WERI-Rb-1 (cell line): ENCODE data around the gene ME3.

Source experiments
- DNase-seq: peaks from one replicate; pipeline ENCODE4 v3.0.0-alpha.2; 2020
- H3K27ac ChIP-seq: fragments of 250-450 bp; sonication (Bioruptor Pico); 2 replicates; pipeline ENCODE4 v1.5.1; 2020; ENCODE audit warnings: mild to moderate bottlenecking, moderate library complexity
- H3K27me3 ChIP-seq: fragments of 250-450 bp; sonication (Bioruptor Pico); 2 replicates; pipeline ENCODE4 v1.5.1; 2021; ENCODE audit warnings: mild to moderate bottlenecking, low read depth, moderate library complexity; ENCODE audit not compliant: insufficient read depth, severe bottlenecking
- H3K36me3 ChIP-seq: fragments of 250-450 bp; sonication (Bioruptor Pico); 2 replicates; pipeline ENCODE4 v1.5.1; 2020; ENCODE audit warnings: mild to moderate bottlenecking, moderate library complexity
- H3K4me3 ChIP-seq: 2 replicates; pipeline ENCODE4 v1.5.1; 2011; ENCODE audit warnings: low read depth, mild to moderate bottlenecking, control low read depth, low read length
- H3K9me3 ChIP-seq: fragments of 250-450 bp; sonication (Bioruptor Pico); 2 replicates; pipeline ENCODE4 v1.5.1; 2021; ENCODE audit warnings: mild to moderate bottlenecking, moderate library complexity; ENCODE audit not compliant: severe bottlenecking
- CTCF ChIP-seq: IDR thresholded peaks from 2 replicates; pipeline ENCODE4 v1.5.1; 2011; ENCODE audit warnings: low read depth, mild to moderate bottlenecking, control low read depth, inconsistent platforms, low read length

The ME3 gene

DNA sequence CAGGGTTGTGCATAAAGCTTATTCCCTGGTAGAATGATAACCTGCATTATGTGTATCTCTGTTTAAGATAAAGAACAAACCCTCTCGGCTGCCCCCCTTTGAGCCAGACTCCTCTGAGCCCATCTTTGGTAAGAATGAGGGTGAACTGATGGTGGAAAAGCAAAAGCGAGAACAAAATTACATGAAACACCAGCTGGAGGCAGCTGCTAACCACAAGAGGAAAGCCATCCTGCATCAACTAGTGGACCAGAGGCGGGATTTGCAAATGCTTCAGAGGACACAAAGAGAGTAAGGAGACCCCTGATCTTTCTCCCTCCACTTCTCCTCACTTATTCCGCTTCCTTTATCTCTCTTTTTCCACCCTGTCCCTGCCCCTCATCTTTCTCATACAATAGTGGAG, 257.4 kb downstream of the ME3 start:
- no peaks in the 10 kb centered on the region for H3K9me3 ChIP-seq
- H3K27me3 ChIP-seq: no peaks in the 10 kb centered on the region
- TF ChIP-seq CTCF: no peak
- no peak for DNase-seq
- H3K36me3 ChIP-seq: no peaks in the 10 kb centered on the region
- H3K27ac ChIP-seq: no peak overlapping the region
- H3K4me3 ChIP-seq: no peak overlapping the region

- Histone ChIP-seq H3K4me3 (no peak overlapping the region), H3K27ac (no peak overlapping the region), H3K9me3 (no peaks in the 10 kb centered on the region), H3K36me3 (no peaks in the 10 kb centered on the region), H3K27me3 (no peaks in the 10 kb centered on the region)
- TF ChIP-seq CTCF: no peak
- no peak for DNase-seq
These were observed 258.4 kb downstream of the ME3 start for GRCh38 chr11:86414032-86414431.

DNA sequence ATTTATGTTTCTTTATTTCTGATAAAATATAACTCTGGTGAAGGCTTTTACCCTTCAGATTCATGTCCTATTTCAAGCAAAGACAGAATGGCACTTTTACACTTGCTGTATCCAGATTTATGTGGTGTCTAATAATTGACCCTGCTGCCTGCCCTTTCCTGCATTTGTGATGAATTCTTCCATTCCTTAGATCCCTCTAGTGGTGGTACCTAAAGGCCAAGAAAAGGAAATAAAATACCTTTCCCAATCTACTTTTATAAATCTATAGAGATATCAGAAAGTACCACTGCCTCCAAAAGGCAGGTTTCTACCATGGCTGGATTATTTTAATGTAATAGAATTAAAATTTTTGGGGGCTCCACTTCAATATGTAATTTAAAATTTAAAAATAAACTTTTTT, 263.6 kb downstream of the ME3 start:
- no peak for TF ChIP-seq CTCF
- DNase-seq: no peak
- H3K27ac ChIP-seq: no peak overlapping the region

DNA sequence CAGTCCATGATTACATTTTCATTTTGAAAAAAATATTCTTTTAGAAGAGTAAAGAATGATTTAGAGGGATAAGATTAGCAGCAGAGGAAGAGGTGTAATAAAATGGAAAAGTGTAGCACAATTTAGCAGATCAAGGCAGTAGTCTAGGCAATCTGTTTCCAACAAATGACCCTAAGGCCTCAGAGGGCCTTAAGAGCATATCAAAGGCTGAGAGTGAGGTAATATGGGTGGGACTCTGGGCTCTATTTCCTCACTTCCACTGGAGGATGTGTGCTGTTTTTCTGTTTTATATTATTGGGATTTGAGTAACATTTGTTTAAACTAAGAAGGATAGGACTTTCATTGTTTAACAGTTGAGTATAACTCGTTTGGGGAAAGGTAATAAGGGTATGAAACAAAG, 269.0 kb downstream of the ME3 start:
- Histone ChIP-seq H3K27ac (no peak overlapping the region), H3K9me3 (no peaks in the 10 kb centered on the region), H3K4me3 (no peak overlapping the region), H3K36me3 (no peaks in the 10 kb centered on the region; the same call in 1 of the 2 replicates), H3K27me3 (no peaks in the 10 kb centered on the region)
- DNase-seq: no peak
- TF ChIP-seq CTCF: no peak

More for the DNA sequence above, 263.6 kb downstream of the ME3 start:
- Histone ChIP-seq H3K36me3 (no peaks in the 10 kb centered on the region; the same call in 1 of the 2 replicates), H3K27me3 (no peaks in the 10 kb centered on the region), H3K9me3 (no peaks in the 10 kb centered on the region), H3K4me3 (no peak overlapping the region)

DNA sequence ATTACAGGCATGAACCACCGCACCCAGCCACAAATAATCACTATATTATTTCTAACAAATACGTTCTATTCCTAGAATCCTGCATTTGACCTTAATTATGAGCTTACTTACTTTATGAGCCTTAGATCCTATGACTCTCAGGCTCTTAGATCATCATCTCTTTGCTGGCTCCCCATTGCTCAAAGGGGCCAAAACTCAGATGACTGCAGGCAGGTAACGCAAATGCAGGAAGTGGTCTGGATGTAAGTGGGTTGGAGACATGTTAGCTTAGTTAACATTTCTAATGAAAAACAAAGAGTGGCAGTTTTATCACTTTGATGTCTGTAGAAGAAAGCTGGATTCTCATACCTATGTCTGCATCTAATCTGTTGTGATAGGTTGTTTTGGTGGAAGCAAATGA, 274.3 kb downstream of the ME3 start:
- no peak for DNase-seq
- H3K27ac ChIP-seq: no peak overlapping the region
- no peak for TF ChIP-seq CTCF
- H3K27me3 ChIP-seq: no peaks in the 10 kb centered on the region
- H3K36me3 ChIP-seq: no peaks in the 10 kb centered on the region
- no peak overlapping the region for H3K4me3 ChIP-seq
- H3K9me3 ChIP-seq: no peaks in the 10 kb centered on the region

DNA sequence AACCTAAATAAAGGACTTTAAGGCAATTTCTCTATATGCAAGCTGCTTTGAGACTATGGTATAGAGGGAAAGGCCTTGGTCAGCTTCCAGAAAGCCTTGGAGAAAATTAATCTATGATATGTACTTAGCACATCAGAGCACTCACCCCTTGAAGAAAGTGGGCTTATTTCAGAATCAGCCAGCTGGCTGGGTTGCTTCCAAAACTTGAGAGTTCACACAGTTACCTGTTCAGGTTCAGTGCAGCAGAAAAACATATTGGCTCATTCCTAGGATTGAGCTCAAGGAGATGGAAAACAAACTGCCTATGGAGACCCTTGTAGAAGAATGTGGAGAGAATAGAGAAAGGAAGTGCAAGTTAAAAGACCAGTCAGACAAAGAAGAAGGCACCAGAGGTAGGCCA, 275.1 kb downstream of the ME3 start:
- TF ChIP-seq CTCF: no peak
- Histone ChIP-seq H3K27me3 (no peaks in the 10 kb centered on the region), H3K36me3 (no peaks in the 10 kb centered on the region), H3K4me3 (no peak overlapping the region), H3K27ac (no peak overlapping the region), H3K9me3 (no peaks in the 10 kb centered on the region)
- DNase-seq: no peak
